Measurements from ENCODE around the gene PCARE.

- no peak for TF ChIP-seq POLR2A (IDR thresholded peaks at IDR 0.05)
- no peak for TF ChIP-seq CTCF (IDR thresholded peaks at IDR 0.05)
Observed at GRCh38 chr2:29071032-29071975, 3.0 kb downstream of the PCARE start.
